GM19438 (cell line): ENCODE data around the gene FRA10AC1.

ENCODE experiments used
- ATAC-seq: cut with Tn5 transposase; IDR thresholded peaks from one replicate; pipeline ENCODE4 v1.9.1; 2021; ENCODE audit warnings: low read depth; ENCODE audit not compliant: unreplicated experiment

Gene FRA10AC1

DNA sequence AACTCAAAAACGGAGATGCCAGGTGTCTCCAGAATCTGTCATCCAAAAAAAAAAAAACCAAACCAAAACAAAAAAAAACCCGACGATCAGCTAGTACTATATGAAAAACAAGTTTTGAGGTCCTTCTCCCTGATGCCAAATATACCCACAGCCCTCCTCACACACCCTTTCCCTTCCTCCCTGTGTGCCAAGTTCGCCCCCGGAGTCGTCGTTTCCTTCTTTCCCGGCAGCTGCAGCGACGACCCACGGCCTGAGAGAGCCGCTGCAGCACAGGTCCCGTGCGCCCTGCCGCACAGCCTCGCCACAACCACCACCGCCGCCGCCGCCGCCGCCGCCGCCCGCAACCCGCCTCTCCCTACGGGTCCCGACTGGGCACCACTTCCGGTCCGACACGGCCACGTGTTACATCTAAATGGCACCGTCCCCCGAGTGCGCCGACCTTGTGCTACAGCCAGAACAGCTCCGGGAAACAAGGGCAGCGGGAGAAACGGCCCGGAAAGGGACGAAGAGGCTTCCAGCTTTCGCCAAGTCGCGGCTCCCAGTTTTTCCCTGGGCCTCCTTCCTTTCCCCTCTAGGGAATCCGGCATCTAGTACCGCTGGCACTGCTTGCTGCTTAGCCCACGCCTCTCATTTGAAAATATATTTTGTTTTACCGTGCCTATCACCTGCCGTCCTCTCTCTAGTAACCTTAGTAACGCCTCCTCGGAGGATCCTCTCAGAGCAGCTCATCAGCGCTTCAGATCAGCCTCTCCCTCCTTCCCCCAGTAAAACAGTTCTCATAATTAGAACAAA lies at the start of gene FRA10AC1:
TSS of gene FRA10AC1 (minus strand) at position 383 of the 792 bp plus-strand sequence. CDS start 2,486 bp downstream, outside the sequence.
- peak; percentile 79 for ATAC-seq

DNA sequence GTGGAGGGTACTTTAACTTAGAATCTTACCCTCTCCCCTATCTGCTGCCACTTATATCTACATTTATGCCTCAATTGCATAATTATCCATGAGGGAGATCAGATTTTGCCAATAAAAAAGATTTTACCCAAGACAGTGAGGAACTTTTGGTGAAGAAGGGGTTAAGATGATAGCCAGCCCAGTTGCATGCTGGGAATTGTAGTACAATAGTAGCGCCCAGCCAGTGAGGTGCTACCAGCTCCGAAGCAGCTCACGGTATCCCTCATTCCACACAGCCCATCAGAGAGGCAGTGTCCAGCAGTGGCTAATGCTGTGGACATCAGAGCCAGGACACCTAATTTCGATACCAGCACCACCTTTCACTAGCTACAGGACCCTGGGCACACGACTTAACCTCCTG lies 49.4 kb upstream of the FRA10AC1 start:
- ATAC-seq: no peak

- no peak for ATAC-seq
These were observed 48.7 kb upstream of the FRA10AC1 start for GRCh38 chr10:93751124-93751523.

- ATAC-seq: no peak
These were observed 46.9 kb upstream of the FRA10AC1 start for GRCh38 chr10:93749218-93749799.

DNA sequence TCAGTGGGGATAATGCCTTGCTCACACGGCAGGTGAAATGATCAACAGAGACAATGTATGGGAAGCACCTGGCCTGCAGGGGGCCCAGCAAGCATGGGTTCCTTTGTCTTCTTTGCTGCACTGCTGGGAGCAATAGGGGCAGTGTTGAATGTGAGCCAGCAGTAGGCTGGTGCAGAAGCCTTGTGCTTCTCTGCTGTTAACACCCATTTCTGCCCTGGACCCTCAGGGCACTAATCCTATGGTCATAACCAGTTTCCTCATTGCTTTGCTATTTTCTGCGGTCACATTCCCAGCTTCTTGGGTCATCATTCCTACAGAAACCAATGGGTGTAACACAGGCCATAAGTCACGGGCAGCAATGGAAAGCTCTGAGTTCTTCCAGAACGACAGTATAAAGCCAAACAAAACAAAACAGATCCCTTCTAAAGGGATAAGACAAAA lies 44.5 kb upstream of the FRA10AC1 start:
- no peak for ATAC-seq

DNA sequence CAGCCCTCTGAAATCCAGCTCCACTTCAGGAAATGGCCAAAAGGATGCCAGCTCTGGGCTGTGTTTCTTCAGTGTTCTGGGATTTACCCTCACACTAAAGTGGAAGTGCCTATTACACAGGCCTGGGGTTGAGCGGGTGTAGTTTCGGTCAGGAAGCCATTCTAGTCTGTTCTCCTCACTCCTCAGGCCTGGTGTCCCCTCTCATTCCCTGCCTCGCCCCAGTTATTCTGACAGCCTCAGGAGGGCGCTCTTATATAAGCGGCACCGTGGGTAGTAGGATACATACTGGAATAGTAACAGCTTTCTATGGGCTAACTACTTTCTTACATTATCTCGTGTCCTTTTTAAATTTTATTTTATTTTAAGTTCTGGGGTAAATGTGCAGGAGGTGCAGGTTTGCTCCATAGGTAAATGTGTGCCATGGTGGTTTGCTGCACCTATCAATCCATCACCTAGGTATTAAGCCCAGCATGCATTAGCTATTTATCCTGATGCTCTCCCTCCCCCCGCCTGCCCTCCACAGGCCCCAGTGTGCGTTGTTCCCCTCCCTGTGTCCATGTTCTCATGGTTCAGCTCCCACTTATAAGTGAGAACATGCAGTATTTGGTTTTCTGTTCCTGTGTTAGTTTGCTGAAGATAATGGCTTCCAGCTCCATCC lies 43.1 kb upstream of the FRA10AC1 start:
- ATAC-seq: no peak

DNA sequence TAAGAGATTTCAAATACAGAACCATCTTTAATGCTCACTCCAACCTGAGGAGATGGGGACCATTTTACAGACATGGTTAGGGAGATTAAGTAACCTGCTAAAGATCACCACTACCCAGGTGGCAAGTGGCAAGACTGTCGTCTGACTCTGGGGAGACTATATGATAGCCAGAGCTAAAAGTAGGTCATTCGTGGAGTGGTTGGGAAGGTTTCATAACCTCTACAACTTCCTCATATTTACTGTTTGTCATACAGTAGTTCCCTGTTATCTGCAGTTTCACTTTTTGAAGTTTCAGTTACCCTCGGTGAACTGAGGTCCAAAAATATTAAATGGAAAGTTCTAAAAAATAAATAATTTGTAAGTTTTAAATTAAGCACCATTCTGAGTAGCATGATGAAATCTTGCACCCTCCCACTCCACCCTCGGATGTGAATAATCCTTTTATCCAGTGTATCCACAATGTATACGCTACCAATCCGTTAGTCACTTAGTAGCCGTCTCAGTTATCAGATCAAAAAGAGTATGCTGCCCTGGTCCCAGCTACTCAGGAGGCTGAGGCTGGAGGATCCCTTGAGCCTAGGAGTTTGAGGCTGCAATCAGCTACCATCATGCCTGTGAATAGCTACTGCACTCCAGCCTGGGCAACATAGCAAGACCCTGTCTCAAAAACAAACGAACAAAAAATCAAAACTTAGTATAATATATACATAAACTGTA lies 40.4 kb upstream of the FRA10AC1 start:
- ATAC-seq: peak; percentile 80

GRCh38 chr10:93741367-93741766 lies 39.0 kb upstream of the FRA10AC1 start:
- ATAC-seq: no peak

- ATAC-seq: no peak
These were observed 23.6 kb upstream of the FRA10AC1 start for GRCh38 chr10:93726024-93726423.

DNA sequence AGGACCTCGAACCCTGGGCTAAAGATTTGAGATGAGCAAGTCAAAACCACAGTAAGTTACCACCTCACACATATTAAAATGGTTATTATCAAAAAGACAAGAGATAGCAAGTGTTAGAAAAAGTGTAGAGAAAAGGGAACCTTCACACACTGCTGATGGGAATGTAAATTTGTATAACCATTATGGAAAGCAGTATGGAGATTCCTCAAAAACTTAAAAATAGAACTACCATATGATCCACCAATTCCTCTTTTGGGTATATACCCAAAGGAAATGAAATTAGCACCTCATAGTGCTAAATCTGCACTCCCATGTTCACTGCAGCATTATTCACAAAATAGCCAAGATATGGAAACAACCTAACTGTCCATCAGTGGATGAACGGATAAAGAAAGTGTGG lies 20.8 kb upstream of the FRA10AC1 start:
- ATAC-seq: no peak

- ATAC-seq: no peak
These were observed 20.2 kb upstream of the FRA10AC1 start for GRCh38 chr10:93722550-93722949.

DNA sequence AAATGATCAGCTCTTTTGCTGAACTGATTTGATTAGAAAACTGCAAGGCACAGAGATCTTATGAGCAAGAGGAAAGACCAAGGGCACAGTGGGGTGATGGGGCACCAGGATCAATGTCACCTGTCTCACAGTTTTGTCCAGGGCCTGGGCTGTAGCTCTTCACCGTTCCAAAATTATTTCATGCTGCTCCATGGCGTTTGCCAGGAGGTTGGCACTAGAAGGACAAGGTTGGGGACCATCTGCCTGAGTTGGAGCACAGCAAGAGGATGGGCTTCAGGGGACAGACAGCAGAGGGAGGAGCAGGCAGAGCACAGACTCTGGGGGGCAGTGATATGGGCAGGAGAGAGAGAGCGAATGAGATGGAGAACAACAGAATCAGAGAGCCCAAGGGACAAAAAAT lies 17.5 kb upstream of the FRA10AC1 start:
- ATAC-seq: no peak

DNA sequence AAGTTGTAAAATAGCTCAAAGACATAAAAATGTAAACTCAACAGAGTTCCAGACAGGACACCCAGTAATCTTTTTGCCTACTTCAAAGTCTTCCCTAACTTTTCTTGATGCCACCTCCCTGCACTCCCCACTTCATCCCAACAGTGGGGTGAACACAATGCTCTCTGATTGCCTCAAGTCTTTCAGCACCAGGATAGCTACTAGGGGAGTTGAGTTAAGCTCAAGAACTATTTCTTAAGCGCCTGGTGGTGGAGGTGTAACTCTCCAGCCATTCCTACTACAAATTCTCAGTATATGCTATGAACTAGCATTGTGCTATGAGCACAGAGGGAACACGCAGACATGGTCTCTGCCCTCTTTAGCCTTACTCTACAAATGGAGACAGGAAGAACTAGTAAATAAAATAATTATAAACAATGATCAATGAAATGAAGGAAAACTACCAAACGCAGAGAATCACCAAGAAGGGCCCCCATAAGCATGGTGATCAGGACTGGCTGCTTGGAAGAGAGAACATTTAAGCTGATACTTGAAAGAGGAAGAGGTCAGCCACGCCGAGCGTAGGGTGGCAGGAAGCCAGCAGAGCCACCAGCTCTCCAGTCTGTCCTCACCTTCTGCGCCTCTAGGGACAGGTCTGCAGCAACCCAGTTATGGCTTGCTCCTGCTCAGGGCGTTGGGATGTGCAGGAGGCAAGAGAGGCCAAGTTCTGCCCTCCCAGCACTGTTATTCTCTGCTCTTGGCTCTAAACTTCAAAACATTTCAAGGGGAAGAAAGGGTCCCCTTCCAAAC lies 16.7 kb upstream of the FRA10AC1 start:
- no peak for ATAC-seq

GRCh38 chr10:93716766-93717165 lies 14.4 kb upstream of the FRA10AC1 start:
- ATAC-seq: no peak

GRCh38 chr10:93715345-93715744 lies 13.0 kb upstream of the FRA10AC1 start:
- peak; percentile 75 for ATAC-seq

DNA sequence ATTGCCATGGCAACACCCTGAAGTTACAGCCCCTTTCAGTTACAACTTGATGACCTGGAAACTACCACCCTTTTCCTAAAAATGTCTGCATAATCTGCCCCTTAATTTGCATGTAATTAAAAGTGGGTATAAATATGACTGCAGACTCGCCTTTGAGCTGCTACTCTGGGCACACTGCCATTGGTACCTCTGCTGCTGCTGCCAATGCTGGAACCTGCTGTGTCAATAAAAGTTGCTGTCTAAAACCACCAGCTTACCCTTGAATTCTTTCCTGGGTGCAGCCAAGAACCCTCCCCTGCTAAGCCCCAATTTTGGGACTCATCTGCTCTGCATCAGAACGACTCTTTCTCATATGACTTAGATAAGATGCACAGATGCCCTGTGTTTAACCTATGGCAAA lies 10.2 kb upstream of the FRA10AC1 start:
- ATAC-seq: no peak

DNA sequence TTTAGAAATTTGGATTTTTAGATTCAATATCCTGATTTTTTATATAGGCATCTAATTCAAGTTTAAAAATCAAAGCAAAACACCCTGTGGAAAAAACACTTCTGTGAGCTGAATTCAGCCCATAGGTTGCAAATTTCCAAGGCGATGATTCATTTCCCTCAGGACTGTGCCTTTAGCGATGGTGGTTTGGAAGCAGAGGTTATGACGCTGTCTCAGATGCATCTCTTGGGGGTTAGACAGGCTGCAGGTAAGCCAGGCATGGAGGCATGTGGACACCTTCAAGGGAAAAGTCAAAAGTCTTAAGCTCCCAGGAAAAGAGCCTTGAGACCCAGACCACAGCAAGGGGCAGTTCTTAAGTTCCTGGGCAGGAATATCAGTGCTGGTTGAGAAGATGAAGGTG lies 9.5 kb upstream of the FRA10AC1 start:
- ATAC-seq: no peak

DNA sequence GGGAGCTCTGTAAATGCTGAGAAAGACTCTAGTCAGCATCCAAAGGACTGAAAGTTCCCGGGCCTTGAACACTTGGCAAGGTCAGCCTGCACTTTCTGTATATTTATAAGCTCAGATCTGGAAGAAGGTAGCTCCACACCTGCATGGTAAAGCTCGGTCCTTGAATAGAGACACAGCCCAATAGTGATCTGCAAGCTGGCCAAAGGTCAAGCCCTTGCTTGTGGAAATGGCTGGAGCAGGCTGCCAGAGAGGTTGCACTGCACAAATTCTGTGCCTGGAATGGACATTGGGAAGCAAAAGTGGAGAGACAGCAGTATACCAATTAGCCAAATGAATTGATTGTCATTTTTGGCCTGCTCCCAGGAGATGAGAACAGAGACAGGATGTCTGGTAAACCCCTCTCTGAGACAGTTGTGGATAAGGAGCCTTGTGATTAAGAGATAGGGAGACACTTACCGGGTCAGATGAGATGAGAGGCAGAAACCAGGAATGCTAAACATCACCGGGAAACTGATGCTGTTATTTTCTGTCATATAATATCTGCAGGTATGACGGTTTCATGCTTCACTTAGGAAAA lies 8.0 kb upstream of the FRA10AC1 start:
- no peak for ATAC-seq

DNA sequence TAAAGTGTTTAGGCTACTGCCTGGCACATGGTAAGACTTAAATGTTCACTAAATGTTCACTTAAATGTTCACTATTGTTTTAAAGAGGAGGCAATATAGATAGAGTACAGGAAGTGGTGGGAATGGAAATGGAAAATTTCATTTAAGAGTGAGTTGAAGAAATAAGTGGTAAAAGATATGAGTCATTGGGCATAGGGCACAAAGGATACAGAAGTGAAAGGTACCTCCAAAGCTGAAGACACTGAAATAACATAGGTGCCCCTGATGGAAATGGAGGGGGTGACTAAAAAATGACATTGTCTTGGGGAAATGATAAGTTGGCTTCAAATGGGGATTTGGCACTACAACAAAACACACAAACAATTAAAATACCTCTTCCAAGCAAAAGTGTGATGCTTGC lies 5.2 kb upstream of the FRA10AC1 start:
- no peak for ATAC-seq

DNA sequence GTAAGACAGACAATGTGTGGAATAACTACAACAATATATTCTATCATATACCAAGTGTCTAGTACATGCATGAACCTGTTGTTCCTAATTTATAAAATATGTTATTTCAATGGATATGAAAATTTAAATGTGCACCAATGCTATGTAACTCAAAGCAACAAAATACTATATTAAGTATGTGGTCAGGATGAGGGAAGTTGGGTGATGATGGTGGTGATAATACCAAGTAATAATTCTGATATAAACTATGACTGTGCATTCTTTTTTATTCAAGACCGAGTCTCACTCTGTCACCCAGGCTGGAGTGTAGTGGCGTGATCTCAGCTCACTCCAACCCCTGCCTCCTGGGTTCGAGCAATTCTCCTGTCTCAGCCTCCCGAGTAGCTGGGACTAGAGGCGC lies 2.1 kb upstream of the FRA10AC1 start:
- ATAC-seq: no peak
